Skeletal muscle satellite cell (primary cell): ENCODE data around the gene RAB26. TPM values are rescaled to one million over a fixed set of nuclear protein-coding genes. Genes with fewer than 3 reads are reported as not detected.
"Not testable (repeated sequence)": the region's sequence is repeated elsewhere in the genome, so short reads cannot be mapped to it uniquely, and the experiment has no call there.

ENCODE experiments used
- H3K27me3 ChIP-seq: 2 replicates; pipeline ENCODE4 v1.7.0; 2013; ENCODE audit warnings: low read length; ENCODE audit not compliant: control insufficient read depth, insufficient read depth
- H3K36me3 ChIP-seq: 2 replicates; pipeline ENCODE4 v1.7.0; 2013; ENCODE audit warnings: mild to moderate bottlenecking, control low read depth, low read length; ENCODE audit not compliant: insufficient read depth
- H3K4me1 ChIP-seq: 2 replicates; pipeline ENCODE4 v1.7.0; 2013; ENCODE audit warnings: low read length; ENCODE audit not compliant: control insufficient read depth, insufficient read depth
- H3K4me2 ChIP-seq: 2 replicates; pipeline ENCODE4 v1.7.0; 2013; ENCODE audit warnings: mild to moderate bottlenecking, low read length
- H3K4me3 ChIP-seq: 2 replicates; pipeline ENCODE4 v1.7.0; 2013; ENCODE audit warnings: low read length
- H3K9ac ChIP-seq: 2 replicates; pipeline ENCODE4 v1.7.0; 2013; ENCODE audit warnings: mild to moderate bottlenecking, low read depth, low read length, moderate library complexity
- H3K9me3 ChIP-seq: replicated peaks from 2 replicates; pipeline ENCODE4 v1.7.0; 2013; ENCODE audit warnings: mild to moderate bottlenecking, control low read depth, low read length
- small RNA-seq: library from RNA; depleted of rRNA; stranded (forward); fragments of <200 nt; gene quantifications from one replicate; pipeline ENCODE3, GENCODE V24; 2012

Gene RAB26

DNA sequence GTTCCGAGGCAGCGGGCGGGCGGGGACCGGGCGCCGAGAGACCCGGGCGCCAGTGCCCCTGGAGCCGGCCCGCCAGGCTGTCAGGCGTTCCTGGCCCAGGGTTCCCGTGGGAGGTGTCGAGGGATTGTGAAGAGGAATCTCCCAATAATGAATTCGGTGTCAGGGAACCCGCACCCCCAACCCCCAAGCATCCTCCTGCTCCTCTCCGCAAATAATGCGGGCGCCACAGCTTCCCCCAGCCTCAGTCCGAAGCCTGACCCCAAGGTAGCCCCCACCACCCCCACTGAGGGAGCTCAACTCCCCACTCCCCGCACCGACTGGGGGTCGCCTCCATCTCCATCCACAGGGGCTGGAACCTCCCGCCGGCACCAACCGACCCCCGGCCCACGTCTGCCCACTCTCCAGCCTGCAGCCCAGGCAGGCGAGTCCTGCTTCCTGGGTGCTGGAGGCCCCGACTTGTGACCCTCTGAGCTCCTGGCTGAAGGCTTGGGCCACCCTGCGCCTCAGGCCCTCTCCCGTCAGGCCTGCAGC, 48.6 kb downstream of the RAB26 start:
- Histone ChIP-seq H3K4me3 (no peak overlapping the region), H3K36me3 (no peaks in the 10 kb centered on the region), H3K9me3 (no peaks in the 10 kb centered on the region), H3K27me3 (peaks cover 42% of the 10 kb centered on the region), H3K4me1 (no peaks in the 10 kb centered on the region), H3K9ac (no peak overlapping the region), H3K4me2 (peak overlapping the region; percentile 56)

DNA sequence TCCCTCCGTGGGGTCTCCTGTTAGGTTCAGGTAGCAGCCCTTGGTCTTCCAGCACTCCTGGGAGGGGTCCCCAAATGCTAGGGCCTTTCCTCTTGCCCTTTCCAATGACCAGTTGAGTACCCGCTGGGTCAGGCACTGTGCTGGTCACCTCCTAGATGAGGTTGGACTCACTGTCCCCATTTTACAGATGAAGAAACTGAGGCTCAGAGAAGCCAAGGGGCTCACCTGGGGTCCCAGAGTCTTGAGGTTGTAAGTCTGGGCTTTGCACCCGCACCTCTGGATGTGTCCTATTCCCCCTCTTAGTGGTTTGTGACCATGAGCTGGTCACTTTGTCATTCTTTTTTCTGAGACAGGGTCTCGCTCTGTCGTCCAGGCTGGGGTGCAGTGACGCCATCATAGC, 49.3 kb downstream of the RAB26 start:
- Histone ChIP-seq H3K36me3 (no peaks in the 10 kb centered on the region), H3K27me3 (peaks cover 42% of the 10 kb centered on the region), H3K4me1 (no peaks in the 10 kb centered on the region), H3K4me3 (no peak overlapping the region), H3K9me3 (no peaks in the 10 kb centered on the region), H3K4me2 (no peak overlapping the region), H3K9ac (no peak overlapping the region)

DNA sequence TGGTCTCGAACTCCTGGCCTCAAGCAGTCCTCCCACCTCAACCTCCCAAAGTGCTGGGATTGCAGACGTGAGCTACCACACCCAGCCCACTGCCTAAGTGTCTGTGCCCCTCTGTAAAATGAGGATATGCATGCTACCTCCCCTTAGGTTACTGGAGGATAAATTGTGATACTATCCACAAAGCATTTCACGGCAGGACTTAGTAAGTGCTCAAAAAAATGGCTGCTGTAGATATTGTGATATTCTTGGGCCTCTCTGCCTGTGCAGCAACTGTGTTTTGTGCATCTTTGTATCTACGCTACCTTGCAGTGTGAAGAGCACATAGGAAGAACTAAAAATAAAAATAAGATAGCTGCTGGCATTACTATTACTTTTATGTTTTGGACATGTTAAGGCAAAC, 49.9 kb downstream of the RAB26 start:
- H3K27me3 ChIP-seq, result peaks cover 42% of the 10 kb centered on the region
- no peak overlapping the region for H3K4me3 ChIP-seq
- no peaks in the 10 kb centered on the region for H3K9me3 ChIP-seq
- no peak overlapping the region for H3K4me2 ChIP-seq
- H3K4me1 ChIP-seq, result no peaks in the 10 kb centered on the region
- H3K9ac ChIP-seq, result no peak overlapping the region
- H3K36me3 ChIP-seq, result no peaks in the 10 kb centered on the region

DNA sequence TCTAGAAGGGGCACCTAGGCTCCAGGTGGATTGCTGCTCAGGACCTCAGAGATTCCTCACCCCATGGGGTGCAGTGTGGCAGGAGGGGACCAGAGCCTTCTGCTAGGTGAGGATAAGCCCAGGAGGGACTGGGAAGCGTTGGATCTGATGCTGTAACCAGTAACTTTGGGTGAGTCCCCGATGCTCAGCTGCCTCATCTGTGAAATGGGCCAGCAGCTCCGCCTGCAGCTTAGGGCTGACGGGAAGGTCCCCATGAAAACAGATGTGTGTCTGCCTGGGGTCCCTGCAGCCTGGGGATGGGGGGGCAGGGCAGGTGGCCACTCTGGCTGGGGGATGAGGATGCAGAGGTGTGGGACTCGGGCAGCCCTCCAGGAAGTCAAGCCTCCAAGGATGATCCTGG, 50.7 kb downstream of the RAB26 start:
- no peaks in the 10 kb centered on the region for H3K4me1 ChIP-seq
- no peaks in the 10 kb centered on the region for H3K9me3 ChIP-seq
- no peaks in the 10 kb centered on the region for H3K36me3 ChIP-seq
- peaks cover 42% of the 10 kb centered on the region for H3K27me3 ChIP-seq
- H3K4me3 ChIP-seq, result no peak overlapping the region
- no peak overlapping the region for H3K9ac ChIP-seq
- H3K4me2 ChIP-seq, result no peak overlapping the region

DNA sequence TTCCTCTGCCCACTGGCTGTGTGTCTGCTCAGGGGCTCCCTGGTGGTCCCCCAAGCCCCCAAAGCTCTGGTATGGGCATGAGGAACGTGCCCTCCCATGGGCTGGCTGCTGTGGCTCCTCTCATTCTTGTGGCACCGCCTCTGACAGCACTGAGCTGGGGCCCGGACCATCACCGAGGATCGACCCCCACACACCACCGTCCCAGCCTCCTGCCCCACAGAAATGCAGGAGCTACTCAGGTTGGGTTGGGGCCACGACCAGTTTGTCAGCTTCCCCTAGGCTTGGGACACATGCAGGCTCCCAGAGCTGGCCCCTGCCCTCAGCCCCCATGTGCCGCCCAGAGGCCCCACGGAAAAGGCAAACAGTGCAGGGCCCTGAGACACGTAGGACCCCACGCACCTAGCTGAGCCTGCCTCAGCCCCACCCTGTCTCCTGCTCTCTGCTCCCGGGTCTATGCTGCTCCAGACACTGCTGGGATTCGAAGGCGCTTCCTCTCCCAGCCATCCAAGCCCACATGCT, 51.3 kb downstream of the RAB26 start:
- no peak overlapping the region for H3K4me2 ChIP-seq
- H3K4me3 ChIP-seq, result no peak overlapping the region
- no peaks in the 10 kb centered on the region for H3K36me3 ChIP-seq
- no peak overlapping the region for H3K9ac ChIP-seq
- peaks cover 40% of the 10 kb centered on the region for H3K27me3 ChIP-seq
- H3K4me1 ChIP-seq, result peaks cover 2% of the 10 kb centered on the region
- H3K9me3 ChIP-seq, result no peaks in the 10 kb centered on the region

DNA sequence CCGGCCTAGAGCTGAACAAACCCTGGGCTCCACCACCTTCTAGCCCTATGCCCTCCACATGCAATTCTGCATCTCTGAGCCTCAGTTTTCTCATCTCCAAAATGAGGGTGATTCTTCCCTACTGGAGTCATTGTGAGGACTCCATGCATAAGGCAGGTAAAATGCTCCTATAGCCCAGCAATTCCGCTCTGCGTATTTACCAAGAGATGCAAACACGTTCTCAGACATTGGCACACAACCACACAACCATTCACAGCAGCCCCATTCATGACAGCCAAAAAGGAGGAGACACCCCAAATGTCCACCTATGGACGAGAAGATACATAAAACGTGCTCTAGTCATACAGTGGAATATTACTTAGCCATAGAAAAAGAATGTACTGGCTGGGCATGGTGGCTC, 51.9 kb downstream of the RAB26 start:
- Histone ChIP-seq H3K9ac (no peak overlapping the region), H3K4me2 (no peak overlapping the region), H3K9me3 (no peaks in the 10 kb centered on the region), H3K27me3 (peaks cover 34% of the 10 kb centered on the region), H3K4me3 (no peak overlapping the region), H3K36me3 (no peaks in the 10 kb centered on the region), H3K4me1 (peaks cover 4% of the 10 kb centered on the region)

DNA sequence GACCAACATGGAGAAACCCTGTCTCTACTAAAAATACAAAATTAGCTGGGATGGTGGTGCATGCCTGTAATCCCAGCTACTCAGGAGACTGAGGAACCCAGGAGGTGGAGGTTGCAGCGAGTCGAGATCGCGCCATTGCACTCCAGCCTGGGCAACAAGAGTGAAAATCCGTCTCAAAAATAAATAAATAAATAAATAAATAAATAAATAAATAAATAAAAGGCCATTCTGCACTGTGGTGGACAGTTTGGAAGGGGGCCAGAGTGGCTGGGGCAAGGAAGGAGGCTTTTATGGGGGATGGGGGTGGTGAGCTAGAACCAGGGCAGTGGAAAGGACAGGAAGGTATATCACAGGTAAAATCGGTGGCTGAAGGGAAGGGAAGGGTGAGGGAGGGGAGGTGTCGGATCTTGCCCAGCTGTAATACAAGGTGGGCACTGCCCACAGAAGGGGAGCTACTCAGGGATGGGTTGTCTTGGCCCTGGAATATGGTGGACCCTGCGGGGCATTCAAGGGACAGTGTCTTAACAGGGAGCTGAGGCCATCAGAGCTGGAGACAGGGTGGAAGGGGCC, 54.8 kb downstream of the RAB26 start:
- Histone ChIP-seq H3K27me3 (peaks cover 14% of the 10 kb centered on the region), H3K4me1 (peaks cover 18% of the 10 kb centered on the region)
- H3K4me2 ChIP-seq, H3K36me3 ChIP-seq, H3K9me3 ChIP-seq, H3K4me3 ChIP-seq, H3K9ac ChIP-seq: not testable (repeated sequence)

Small RNA genes within 50 kb of the gene (small RNA-seq; reads per million reads assigned to genes)
- not detected for gene MIR3180-5
- not detected for gene MIR4516
- not detected for gene RF00019
- not detected for gene SNORD60
